AG04450 (cell line): ENCODE results near the gene PIH1D1. TPM values are rescaled to one million over a fixed set of nuclear protein-coding genes. Genes with fewer than 3 reads are reported as not detected.
A peak's percentile ranks its signal among the peaks of the same experiment; 100 is the strongest.

ENCODE experiments used
- CTCF ChIA-PET: fragments of 300-600, 350-600 bp; formaldehyde crosslinking; extraction: SDS; loops from one replicate; lab custom pipeline; 2022; ENCODE audit warnings: antibody characterized with exemption, inconsistent platforms; lab: Charles Lee
- POLR2A ChIA-PET: fragments of 350-600 bp; formaldehyde crosslinking; extraction: SDS; loops from one replicate; lab custom pipeline; 2021; ENCODE audit warnings: antibody characterized with exemption, inconsistent platforms; lab: Yijun Ruan, JAX
- DNase-seq: peaks from one replicate; pipeline ENCODE4 v3.0.0-alpha.2; 2011; ENCODE audit warnings: low read depth, low spot score
- H3K27ac ChIP-seq: one replicate; pipeline ENCODE4 v1.5.1; 2012; ENCODE audit warnings: low read depth, low read length, control low read depth
- H3K27me3 ChIP-seq: one replicate; pipeline ENCODE4 v1.6.0; 2012; ENCODE audit warnings: low read length; ENCODE audit not compliant: control insufficient read depth, insufficient read depth
- H3K4me3 ChIP-seq: 2 replicates; pipeline ENCODE4 v1.5.1; 2011; ENCODE audit warnings: mild to moderate bottlenecking, low read depth, low read length, control low read depth
- H3K9me3 ChIP-seq: 2 replicates; pipeline ENCODE4 v1.5.1; 2012; ENCODE audit warnings: low read length; ENCODE audit not compliant: control insufficient read depth, insufficient read depth
- polyA plus RNA-seq: library from polyadenylated mRNA; depleted of rRNA; stranded (reverse); fragments of >200 nt; gene quantifications from 2 replicates; pipeline ENCODE4 v1.2.3, GENCODE V29; 2011
- TF ChIP-seq, protein P1 (sequence below): IDR thresholded peaks from 2 replicates; pipeline ENCODE4 v1.5.1; 2011; ENCODE audit warnings: low read depth, low read length, control low read depth, inconsistent platforms

The PIH1D1 gene
- polyA plus RNA-seq, 1 experiment, result 62.5 TPM

GRCh38 chr19:49433240-49433901 is 18.2 kb downstream of the PIH1D1 start:
- POLR2A ChIA-PET, result no interaction called here
- Histone ChIP-seq H3K27ac (no peak overlapping the region), H3K9me3 (peaks cover 27% of the 10 kb centered on the region; the same call in 1 of the 2 replicates), H3K4me3 (no peak overlapping the region), H3K27me3 (peaks cover 94% of the 10 kb centered on the region)
- DNase-seq, result no peak
- TF ChIP-seq, protein P1, sequence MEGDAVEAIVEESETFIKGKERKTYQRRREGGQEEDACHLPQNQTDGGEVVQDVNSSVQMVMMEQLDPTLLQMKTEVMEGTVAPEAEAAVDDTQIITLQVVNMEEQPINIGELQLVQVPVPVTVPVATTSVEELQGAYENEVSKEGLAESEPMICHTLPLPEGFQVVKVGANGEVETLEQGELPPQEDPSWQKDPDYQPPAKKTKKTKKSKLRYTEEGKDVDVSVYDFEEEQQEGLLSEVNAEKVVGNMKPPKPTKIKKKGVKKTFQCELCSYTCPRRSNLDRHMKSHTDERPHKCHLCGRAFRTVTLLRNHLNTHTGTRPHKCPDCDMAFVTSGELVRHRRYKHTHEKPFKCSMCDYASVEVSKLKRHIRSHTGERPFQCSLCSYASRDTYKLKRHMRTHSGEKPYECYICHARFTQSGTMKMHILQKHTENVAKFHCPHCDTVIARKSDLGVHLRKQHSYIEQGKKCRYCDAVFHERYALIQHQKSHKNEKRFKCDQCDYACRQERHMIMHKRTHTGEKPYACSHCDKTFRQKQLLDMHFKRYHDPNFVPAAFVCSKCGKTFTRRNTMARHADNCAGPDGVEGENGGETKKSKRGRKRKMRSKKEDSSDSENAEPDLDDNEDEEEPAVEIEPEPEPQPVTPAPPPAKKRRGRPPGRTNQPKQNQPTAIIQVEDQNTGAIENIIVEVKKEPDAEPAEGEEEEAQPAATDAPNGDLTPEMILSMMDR, result no peak
- CTCF ChIA-PET, result no interaction called here

DNA sequence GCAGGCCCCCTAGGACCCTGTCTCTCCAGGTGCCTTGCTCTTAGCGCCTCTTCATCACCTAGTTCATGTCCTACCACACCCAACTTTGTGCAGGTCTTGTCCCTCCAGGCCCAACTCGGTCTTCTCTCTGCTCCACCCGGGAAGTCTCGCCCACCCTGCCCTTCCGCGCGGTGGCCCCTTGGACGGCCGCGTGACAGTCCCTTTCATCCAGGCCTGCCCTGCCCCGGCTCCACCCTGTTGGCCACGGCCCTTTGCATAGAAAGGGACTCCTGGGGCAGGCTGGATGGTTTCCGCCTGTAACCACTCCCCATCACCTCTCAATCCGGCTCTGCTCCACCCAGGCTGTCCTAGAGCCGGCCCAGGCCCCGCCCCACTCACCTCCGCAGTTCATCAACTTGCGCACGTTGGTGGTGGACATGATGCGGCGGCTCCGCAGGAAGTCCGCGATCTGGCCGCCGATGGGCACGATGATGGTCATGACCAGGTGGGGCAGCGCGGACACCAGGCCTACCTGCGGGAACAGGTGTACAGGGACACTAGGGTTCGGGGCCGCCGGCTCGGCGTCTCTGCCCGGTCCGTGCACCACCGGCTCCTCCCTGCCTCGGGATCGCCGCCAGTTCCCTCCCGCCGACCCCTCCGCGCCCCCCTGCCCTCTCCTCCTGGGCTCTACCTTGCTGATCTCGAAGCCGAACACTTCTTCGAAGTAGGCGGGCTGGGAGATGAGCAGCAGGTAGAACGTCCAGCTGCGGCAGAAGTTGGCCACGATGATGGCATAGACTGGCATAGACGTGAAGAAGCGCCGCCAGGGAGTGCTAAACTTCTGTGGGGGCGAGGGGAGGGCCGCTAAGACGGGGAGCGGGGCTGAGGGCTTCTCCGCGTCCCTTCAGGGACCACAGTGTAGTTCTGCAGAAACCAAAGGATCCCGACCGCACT is 19.2 kb downstream of the PIH1D1 start:
- ChIA-PET CTCF (no interaction called here), POLR2A (no interaction called here)
- TF ChIP-seq, protein P1, result no peak
- no peak for DNase-seq
- peaks cover 27% of the 10 kb centered on the region; the same call in 1 of the 2 replicates for H3K9me3 ChIP-seq
- no peak overlapping the region for H3K4me3 ChIP-seq
- H3K27me3 ChIP-seq, result peaks cover 96% of the 10 kb centered on the region
- no peak overlapping the region for H3K27ac ChIP-seq

DNA sequence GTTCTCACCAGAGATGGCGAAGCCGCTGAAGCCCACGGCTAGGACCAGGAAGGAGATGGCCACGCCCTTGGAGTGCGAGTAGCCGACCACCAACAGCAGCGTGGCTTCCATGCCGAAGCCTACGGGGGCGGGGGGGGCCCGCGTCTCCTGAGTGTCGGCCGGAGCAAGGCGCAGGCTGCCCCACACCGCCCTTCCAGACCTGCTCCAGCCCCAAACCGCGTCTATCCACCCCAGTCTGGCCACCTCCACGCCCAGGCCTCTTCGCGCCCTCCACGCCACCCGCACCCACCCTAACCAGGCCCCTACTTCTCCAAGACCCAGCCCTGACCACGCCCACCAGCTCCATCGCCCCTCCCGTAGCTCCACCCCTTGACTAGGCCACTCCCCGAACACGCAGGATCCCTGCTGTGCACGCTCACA is 20.3 kb downstream of the PIH1D1 start:
- DNase-seq, result no peak
- no peak overlapping the region for H3K27ac ChIP-seq
- H3K9me3 ChIP-seq, result peaks cover 26% of the 10 kb centered on the region; the same call in 1 of the 2 replicates
- H3K4me3 ChIP-seq, result no peak overlapping the region
- H3K27me3 ChIP-seq, result peaks cover 97% of the 10 kb centered on the region
- ChIA-PET CTCF (interaction anchor here (0.7 kb wide), 1 partner anchor 116 kb away, joined by 3 read pairs; no protein-coding TSS in a partner anchor), POLR2A (no interaction called here)
- TF ChIP-seq, protein P1, result no peak

DNA sequence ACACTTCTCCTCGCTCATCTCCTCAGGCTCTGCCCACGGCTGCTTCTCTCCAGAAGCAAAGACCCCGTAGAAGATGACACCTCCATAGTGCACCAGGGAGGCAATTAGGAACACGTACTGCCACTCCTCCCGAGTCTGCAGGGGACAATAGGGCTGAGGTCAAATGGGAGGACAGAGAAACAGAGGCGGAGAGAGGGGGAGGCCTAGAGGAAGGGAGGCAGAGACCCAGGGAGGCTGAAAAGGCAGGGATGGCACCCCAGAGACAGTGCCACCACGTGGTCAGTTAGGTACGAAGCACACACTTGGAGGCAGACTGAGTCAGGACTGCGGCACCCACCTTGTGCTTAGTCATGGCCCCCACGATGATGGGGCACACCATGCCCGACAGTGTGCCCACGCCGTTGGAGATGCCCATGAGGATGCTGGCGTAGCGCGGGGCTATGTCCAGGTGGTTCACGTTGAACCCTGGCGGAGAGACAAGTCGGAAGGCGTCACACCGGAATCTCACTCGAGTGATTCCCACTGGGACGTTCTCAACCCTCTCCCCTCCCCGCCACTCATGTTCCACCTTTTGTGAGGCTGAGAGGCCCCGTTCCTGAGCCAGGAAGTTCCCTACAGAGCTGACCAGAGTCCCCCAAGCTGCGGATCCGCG is 20.8 kb downstream of the PIH1D1 start:
- CTCF ChIA-PET, result interaction anchor here (0.7 kb wide), 1 partner anchor 116 kb away, joined by 3 read pairs; no protein-coding TSS in a partner anchor
- no peak for DNase-seq
- Histone ChIP-seq H3K4me3 (no peak overlapping the region), H3K27ac (no peak overlapping the region), H3K27me3 (peaks cover 97% of the 10 kb centered on the region), H3K9me3 (peaks cover 25% of the 10 kb centered on the region; the same call in 1 of the 2 replicates)
- POLR2A ChIA-PET, result no interaction called here
- TF ChIP-seq, protein P1, result peak; percentile 16; the same call in 1 of the 2 replicates
